ENCODE results near the gene NEK8.
"Not testable (repeated sequence)": the region's sequence is repeated elsewhere in the genome, so short reads cannot be mapped to it uniquely, and the experiment has no call there.

NEK8 gene

DNA sequence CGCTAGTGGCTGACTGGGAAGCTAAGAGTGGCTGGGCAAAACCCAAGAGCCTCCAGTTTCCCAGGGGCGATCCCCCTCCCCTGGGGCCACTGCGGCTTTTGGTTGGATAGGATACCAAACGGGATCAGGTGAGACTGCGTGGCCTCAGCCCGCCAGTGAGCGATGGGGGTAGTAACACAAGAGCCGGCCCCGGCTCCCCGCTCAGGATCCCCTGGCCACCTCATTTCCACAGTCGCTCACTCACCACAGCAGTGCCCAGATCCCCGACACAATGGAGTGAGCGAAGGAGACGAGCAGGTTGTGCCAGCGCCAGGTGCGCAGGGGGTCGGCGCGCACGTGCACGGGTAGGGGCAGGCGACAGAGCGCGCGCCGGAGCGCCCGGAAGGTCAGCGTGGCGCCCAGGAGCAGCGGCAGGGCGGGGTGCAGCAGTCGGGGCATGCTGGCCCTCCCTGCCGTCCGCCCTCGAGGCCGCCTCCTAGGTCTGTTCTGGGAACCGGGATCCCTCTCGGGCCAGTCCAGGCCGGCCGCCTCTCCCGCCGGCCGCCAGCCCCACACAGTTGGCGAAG lies 2.8 kb upstream of the NEK8 start:
- DNase-seq (ENCODE audit: low spot score): peak; percentile 83

DNA sequence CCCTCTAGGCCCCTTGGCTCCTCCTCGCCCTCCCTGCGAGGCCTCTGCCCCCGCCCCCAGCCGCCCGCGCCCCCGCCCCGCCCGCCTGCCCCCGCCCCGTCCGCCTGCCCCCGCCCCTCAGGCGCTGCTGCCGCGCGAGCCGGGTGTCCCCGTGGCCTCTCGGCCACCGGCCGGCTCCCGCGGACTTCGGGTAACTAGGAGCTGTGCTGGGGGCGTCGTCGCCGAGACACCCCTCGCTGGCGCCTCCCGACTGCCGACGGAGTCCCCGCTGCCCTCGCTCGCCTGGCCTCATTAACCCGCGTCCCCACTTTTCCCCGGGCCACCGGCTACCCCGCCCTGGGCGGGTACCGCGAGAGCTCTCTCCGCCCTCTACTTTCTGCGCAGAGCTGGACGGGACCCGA lies 2.4 kb upstream of the NEK8 start, which contains the start of gene TLCD1:
TSS of gene TLCD1 (minus strand) at position 8 of the 401 bp plus-strand sequence. CDS start 136 bp downstream, outside the sequence.
- DNase-seq (ENCODE audit: low spot score): peak; percentile 67

DNA sequence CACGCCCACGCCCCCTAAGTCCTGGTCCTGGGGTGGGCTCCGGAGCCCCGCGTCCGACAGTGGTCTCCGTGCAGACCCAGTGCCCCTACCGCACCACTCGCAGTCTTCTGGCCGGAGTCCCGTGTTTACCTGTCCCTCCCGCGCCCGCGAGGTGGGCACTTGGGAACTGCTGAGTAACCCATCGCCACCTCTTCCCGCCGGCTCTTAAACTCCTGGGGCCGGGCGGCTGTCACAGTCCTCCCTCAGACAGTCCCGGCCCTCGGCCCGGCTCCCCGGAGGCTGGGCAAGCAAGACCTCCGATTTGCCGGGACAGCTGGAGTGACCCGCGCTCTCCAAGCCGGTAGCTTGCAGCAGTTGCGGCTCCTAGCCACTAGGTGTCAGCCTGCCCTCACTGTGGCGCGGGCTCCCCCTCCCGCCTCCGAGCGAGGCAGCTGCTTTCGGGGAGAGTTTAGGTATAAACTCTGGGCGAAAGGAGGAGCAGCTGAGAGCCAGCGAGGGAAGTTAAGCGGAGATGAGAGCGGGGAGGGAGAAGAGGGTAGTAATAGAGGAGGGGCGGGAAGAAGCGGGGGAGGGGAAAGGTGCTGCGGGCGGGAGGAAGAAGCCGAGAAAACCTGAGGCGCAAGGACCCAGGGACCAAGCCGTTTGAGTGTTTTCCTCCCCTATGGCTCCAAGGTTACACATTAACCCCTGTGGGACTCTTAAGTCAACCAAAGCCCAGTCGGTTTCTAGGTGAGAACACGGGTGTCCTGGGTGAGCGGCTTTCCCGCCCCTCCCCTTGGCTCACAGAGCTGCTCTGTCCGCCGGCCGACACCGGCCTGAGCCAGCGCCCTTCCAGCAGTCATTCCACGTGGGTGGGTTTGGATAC lies 1.7 kb upstream of the NEK8 start:
- DNase-seq (ENCODE audit: low spot score): peak; percentile 96

DNA sequence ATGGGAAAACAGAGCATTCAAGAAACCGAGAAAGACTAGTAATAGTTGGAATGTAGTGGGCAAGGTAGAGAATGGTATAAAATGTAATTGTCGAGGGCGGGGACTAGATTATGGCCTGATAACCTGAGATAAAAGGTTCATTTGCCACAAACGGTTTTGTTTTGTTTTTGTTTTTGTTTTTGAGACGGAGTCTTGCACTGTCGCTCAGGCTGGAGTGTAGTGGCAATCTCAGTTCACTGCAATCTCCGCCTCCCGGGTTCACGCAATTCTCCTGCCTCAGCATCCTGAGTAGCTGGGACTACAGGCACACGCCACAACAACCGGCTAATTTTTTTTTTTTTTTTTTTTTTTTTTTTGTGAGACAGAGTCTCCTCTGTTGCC lies 1.4 kb downstream of the NEK8 start:
- DNase-seq (ENCODE audit: low spot score): no peak

DNA sequence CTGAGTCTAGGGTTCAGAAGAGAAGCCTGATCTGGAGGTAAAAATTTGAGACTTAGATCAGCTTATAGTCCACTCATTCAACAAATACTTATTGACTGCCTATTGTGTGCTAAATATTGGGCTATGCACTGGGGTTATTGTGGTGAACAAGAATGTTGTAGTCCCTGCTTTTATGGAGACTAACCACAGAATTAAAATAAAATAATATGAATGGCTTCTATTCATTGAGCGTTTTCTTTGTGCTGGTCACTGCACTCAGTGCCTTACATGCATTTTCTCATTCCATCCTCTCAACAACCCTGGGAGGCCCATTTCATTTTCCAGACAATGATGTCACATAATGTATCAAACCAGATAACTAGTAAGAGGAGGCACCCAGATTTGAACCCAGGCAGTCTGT lies 4.8 kb downstream of the NEK8 start:
- DNase-seq (ENCODE audit: low spot score): peak; percentile 55

DNA sequence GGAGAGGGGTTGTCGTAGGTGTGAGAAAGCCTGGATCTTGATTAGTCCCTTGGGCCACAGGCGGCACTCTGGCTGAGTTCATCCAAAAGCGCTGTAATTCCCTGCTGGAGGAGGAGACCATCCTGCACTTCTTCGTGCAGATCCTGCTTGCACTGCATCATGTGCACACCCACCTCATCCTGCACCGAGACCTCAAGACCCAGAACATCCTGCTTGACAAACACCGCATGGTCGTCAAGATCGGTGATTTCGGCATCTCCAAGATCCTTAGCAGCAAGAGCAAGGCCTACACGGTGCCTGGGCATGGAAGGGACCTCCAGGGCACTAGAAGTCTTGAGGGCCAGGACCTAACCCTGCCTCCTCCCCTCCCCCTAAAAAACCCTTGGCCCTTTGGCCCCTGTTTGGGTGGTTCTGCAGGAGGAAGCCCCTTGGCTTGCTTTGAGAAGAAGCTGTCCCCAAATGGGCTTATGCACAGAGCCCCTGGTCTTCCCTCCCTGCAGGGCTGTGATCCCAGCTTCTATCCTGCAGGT lies 6.2 kb downstream of the NEK8 start:
- no peak for DNase-seq (ENCODE audit: low spot score)

DNA sequence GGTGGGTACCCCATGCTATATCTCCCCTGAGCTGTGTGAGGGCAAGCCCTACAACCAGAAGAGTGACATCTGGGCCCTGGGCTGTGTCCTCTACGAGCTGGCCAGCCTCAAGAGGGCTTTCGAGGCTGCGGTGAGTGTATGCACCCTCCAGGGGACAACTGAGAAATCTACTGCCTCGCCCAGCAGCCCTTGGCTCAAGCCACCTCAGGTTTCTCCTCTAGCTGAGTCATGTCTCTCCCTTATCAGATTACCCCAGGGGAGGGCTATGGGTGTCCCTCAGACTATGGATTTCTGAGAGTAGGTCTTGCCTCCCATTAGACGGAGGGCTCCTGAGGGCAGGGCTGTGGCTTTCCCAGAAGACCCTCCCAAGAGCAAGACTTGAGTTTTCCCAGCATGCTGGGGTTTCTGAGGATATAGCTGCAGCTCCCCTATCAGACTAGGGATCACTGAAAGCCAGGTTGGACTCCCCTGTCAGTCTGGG lies 6.7 kb downstream of the NEK8 start:
- no peak for DNase-seq (ENCODE audit: low spot score)

DNA sequence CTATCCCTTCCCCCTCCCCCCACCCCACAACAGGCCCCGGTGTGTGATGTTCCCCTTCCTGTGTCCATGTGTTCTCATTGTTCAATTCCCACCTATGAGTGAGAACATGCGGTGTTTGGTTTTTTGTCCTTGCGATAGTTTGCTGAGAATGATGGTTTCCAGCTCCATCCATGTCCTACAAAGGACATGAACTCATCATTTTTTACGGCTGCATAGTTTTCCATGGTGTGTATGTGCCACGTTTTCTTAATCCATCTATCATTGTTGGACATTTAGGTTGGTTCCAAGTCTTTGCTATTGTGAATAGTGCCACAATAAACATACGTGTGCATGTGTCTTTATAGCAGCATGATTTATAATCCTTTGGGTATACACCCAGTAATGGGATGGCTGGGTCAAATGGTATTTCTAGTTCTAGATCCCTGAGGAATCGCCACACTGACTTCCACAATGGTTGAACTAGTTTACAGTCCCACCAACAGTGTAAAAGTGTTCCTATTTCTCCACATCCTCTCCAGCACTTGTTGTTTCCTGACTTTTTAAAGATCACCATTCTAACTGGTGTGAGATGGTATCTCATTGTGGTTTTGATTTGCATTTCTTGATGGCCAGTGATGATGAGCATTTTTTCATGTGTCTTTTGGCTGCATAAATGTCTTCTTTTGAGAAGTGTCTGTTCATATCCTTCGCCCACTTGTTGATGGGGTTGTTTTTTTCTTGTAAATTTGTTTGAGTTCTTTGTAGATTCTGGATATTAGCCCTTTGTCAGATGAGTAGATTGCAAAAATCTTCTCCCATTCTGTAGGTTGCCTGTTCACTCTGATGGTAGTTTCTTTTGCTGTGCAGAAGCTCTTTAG lies 7.6 kb downstream of the NEK8 start:
- DNase-seq (ENCODE audit: low spot score): not testable (repeated sequence)

DNA sequence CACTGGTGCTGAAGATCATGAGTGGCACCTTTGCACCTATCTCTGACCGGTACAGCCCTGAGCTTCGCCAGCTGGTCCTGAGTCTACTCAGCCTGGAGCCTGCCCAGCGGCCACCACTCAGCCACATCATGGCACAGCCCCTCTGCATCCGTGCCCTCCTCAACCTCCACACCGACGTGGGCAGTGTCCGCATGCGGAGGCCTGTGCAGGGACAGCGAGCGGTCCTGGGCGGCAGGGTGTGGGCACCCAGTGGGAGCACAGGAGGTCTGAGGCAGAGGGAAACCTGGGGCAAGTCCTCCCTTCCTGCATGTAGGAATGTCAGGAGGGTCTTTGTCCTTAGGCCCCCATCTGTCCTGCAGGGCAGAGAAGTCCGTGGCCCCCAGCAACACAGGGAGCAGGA lies 8.7 kb downstream of the NEK8 start:
- DNase-seq (ENCODE audit: low spot score): no peak

DNA sequence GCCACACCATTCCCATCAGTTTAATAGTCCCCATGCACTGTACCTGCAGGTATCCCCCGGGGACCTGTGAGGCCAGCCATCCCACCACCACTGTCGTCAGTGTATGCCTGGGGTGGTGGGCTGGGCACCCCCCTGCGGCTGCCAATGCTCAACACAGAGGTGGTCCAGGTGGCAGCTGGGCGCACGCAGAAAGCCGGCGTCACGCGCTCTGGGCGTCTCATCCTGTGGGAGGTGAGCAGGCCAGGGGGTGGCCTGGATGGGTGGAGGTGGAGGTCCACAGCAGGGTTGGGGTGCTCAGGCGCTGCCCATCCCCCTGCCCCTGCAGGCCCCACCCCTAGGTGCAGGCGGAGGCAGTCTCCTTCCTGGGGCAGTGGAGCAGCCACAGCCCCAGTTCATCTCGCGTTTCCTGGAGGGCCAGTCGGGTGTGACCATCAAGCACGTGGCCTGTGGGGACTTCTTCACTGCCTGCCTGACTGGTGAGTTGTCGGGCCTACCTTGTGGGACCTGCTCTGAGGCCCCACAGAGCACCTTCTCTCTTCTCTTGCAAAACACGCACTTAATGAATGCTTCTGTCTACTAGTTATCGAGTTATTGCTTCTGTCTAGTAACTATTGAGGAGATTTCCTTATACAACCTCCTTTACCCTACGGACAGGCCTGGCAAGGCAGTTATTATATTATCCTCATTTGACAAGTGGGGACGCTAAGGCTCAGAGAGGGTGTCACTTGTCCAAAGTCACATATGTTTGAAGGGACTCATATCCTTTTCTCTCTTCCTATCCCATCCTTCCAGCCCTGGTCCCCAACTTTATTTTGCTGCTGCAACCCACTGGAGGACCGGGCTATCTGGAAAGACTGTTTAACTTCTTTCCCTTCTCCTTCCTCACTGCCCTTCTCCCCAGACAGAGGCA lies 9.4 kb downstream of the NEK8 start:
- DNase-seq (ENCODE audit: low spot score): no peak

DNA sequence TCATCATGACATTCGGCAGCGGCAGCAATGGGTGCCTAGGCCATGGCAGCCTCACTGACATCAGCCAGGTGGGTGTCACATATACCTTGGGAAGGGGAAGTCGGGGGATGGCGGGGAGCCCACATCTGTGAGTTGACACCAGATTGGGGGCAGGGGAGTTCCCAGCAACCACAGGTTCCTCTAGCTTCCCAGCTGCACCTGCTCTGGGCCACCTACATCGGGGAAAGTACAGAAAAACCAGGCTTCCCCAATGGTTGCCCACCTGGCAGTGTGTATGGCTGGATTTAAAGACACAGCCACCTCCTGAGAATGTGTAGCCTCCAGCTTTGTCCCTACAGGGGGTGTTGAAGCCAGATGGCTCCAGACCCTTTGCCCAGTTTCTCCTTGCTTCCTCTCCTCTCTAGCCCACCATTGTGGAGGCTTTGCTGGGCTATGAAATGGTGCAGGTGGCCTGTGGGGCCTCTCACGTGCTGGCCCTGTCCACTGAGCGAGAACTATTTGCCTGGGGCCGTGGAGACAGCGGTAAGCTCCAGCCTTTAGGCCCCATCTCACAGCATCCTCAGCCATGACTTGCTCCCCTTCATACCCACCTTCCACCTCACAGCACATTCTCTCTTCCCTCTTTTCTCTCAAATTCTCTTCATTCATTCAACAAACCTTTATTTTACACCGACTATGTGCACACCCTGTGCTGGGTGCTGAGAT lies 10.2 kb downstream of the NEK8 start:
- no peak for DNase-seq (ENCODE audit: low spot score)

DNA sequence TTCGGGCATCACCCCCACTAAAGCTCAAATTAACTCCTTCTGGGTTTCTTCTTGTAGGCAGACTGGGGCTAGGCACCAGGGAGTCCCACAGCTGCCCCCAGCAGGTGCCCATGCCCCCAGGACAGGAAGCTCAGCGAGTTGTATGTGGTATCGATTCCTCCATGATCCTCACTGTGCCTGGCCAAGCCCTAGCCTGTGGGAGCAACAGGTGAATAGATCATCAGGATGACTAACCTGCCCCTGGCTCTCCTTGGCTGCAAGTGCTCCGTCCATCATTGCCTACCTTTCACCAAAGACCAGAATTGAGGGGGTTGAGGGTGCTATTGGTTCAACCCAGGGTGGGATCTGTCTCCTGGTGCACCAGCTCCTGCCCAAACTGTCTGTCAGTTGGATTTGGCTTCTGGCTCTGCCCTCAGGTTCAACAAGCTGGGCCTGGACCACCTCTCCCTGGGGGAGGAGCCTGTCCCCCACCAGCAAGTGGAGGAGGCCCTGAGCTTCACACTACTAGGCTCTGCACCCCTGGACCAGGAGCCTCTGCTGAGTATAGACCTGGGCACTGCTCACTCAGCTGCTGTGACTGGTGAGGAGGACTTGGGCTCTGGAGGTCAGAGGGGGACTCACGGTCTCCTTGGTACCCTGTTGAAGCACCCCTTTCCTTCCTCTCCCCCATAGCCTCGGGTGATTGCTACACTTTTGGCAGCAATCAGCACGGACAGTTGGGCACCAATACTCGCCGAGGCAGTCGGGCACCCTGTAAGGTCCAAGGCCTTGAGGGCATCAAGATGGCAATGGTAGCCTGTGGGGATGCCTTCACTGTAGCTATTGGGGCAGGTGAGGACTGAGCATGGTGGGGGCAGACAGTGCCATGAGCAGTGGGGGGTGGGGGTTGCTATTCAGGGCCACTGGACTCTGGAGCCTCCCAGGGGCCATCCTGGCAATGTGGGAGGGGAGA lies 12.1 kb downstream of the NEK8 start:
- DNase-seq (ENCODE audit: low spot score): no peak

DNA sequence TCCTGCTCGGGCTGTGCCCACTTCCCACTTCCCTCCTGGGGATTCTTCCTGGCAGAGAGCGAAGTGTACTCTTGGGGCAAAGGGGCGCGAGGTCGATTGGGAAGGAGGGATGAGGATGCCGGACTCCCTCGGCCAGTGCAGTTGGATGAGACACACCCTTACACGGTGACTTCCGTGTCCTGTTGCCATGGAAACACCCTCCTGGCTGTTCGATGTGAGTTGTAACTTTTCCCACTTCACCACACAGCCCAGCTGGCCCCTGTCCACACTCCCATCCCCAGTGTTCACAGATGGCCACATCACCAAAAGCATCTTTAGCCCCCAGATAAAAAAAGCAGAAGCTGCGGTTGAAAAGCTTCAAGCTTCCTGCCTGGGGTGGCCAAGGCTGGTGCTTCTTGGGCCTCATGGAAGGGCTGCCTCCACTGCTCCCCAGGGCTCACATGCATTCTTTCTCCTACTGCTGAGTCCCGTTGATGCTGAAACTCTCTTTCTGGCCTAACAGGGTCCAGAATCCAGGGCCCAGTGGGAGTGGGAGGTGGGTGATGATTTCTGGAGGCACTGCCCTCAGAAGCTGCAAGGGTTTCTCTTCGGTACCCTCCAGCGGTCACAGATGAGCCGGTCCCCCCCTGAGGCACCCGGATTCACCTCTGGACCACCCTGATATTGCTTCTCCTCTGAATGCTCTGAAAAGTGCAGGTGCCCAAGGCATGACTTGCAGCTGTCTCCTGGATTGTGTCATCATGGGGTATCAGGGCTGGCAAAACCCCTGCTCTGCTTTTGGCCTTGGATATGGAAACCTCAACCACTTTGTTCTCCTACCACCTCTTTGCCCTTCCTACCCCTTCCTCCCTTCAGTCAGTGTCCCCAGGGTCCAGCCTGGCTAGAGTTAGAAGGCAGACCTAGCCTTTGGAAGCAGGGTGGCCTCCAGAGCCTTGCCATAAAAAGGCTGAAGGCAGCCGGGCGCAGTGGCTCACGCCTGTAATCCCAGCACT lies 13.1 kb downstream of the NEK8 start:
- DNase-seq (ENCODE audit: low spot score): no peak

DNA sequence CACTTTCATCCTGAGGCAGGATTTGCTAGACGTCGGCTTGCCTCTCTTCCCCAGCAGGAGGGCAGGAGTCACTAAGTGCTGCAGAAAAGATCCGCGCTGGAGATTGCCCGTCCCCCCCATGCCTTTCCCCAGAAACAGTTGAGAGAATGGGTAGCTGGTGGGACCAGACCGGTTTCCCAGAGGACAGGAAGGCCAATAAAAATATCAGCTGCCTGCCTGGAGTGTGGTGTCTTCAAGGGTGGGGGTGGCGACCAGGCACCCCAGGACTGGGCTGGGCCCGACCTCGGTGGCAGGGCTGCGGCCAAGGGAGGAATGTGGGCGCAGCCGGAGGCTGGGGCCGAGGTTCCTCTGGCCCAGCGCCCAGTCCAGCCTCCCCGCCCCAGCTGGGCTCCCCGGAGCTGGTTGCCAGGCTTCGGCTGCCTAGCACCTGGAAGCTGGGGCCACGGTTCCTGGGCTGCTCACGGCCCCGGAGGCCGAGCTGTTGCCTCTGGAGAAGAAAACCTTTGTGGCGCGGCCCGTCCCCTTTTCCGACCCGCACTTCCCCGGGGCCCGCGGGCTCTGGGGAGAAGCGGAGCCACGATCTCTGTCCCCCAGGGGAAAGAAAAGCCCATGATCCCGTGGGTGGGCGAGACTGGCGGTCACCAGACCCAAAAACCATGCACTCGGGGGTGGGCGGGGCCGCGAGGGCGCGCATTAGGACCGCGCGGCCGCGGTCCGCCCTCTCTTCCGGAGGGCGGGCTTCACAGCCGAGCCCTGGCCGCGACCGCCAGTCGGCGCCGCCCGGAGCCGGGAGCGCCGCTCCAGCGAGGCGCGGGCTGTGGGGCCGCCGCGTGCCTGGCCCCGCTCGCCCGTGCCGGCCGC lies 14.9 kb downstream of the NEK8 start, which contains the start of gene TRAF4:
TSS of gene TRAF4 (plus strand) at position 769 of the 861 bp plus-strand sequence. CDS start 102 bp downstream, outside the sequence.
- peak; percentile 97 for DNase-seq (ENCODE audit: low spot score)

DNA sequence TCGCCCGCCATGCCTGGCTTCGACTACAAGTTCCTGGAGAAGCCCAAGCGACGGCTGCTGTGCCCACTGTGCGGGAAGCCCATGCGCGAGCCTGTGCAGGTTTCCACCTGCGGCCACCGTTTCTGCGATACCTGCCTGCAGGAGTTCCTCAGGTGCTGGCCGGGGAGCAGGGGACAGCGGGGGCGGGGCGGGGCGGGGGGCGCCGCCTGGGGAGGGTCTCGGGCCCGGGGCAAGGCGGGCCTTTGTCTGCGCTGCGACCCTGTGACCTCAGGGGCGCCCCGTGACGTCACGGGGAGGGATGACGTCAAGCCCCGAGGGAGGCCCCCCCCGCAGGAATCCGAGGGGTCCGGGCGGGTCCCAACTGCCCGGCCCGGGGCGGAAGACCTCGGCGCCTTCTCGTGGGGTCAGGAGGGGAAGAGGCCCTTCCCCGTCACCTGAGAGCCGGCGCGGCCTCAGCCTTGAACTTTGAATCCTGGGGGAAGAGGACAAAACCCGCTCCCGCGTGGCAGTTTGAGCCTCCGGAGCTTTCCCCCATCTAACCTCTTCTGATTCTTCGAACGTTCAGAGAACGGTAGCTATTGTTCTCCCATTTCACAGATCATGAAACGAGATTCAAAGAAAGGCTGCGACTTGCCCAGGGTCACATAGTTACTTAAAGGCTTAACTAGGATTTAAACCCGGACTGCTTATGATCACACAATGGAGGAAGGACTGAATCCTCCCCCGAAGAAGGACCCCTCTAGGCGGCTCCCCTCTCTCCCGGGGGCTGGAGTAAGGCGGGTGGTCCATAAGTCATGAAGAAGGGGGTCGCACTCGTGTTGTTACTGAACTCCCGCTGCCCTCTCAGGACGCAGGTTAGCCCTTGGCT lies 15.8 kb downstream of the NEK8 start:
- DNase-seq (ENCODE audit: low spot score): no peak
